ENCODE data around the gene P2RY6. TPM values are rescaled to one million over a fixed set of nuclear protein-coding genes. Genes with fewer than 3 reads are reported as not detected.

Gene P2RY6
- total and polyA plus RNA-seq, 2 of the 8 experiments (the other 6 are each of a cell fraction or from before 2014, with no cell fraction given), result 0.15 TPM; not detected in 1

DNA sequence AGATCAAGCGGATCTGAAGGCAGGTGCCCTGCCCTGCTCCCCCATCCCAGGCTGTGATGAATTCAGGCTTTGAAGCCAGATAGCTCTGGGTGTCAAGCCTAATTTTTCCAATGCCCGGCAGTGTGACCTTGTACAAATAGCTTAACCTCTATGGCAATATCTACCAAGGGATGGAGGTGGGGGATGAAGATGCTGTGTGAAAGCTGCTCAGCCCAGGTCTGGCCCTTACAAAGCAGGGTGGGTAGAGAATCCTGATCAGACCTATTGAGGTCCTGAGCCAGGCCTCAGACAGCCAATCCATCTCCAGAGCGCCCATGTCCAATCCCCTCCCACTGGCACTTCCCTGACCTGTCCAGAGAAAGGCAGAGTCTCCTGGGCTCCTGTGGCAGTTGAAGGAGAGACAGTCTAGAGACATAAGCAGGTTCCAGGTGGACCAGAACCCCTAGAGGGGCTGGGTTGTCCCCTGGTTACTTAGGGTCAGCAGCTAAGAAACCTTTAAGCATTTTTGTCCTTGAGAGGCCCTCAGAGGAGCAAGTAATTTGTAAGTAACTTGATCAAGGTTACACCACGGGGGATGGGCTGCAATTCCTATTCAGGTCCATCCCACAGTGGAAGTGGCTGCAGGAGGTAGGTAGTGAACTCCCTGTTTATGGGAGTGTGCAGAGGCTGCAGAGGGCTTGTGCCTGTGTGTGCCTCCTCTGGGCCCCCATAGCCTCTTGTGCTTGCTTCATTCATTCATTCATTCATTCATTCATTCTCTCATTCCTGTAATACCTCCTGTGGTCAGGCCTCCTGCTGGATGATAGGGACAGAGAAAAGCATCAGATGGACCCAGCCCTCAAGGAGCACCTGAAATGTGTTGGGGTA lies 43.6 kb upstream of the P2RY6 start (continued):
- TF ChIP-seq BACH1 (IDR thresholded peaks at IDR 0.05; ENCODE audit: low read length), result no peak
- no peak for TF ChIP-seq CTBP2 (IDR thresholded peaks at IDR 0.05; ENCODE audit: borderline replicate concordance, insufficient read depth, insufficient read length, low read length)

Measured in H1 (cell line).